Karpas-422 (cell line): ENCODE results near the gene CGN. TPM values are rescaled to one million over a fixed set of nuclear protein-coding genes. Genes with fewer than 3 reads are reported as not detected.
"Not testable (repeated sequence)": the region's sequence is repeated elsewhere in the genome, so short reads cannot be mapped to it uniquely, and the experiment has no call there.

Source experiments
- DNase-seq: peaks from one replicate; pipeline ENCODE4 v3.0.0-alpha.2; 2015
- H2AFZ ChIP-seq: fragments of 200-600 bp; sonication (generic); 2 replicates; pipeline ENCODE4 v1.6.1; 2014; ENCODE audit warnings: antibody characterized with exemption, low read length, mixed read lengths
- H3K27ac ChIP-seq: fragments of 200-600 bp; sonication (generic); 2 replicates; pipeline ENCODE4 v1.5.1; 2014; ENCODE audit warnings: mild to moderate bottlenecking, low read length, moderate library complexity
- H3K27me3 ChIP-seq: fragments of 200-600 bp; sonication (generic); 2 replicates; pipeline ENCODE4 v1.6.1; 2014; ENCODE audit warnings: low read length, mixed read lengths
- H3K36me3 ChIP-seq: fragments of 200-600 bp; sonication (generic); 2 replicates; pipeline ENCODE4 v1.6.1; 2014; ENCODE audit warnings: low read length, mixed read lengths; ENCODE audit not compliant: insufficient read depth
- H3K4me1 ChIP-seq: fragments of 200-600 bp; sonication (generic); 2 replicates; pipeline ENCODE4 v1.6.1; 2014; ENCODE audit warnings: mild to moderate bottlenecking, low read length, mixed read lengths
- H3K4me2 ChIP-seq: fragments of 200-600 bp; sonication (generic); 2 replicates; pipeline ENCODE4 v1.6.1; 2014; ENCODE audit warnings: low read length, low read depth, mild to moderate bottlenecking; ENCODE audit not compliant: poor library complexity, severe bottlenecking
- H3K4me3 ChIP-seq: fragments of 200-600 bp; sonication (generic); 2 replicates; pipeline ENCODE4 v1.5.1; 2014; ENCODE audit warnings: mild to moderate bottlenecking, antibody characterized with exemption, low read length, mixed read lengths
- H3K79me2 ChIP-seq: fragments of 200-600 bp; sonication (generic); 2 replicates; pipeline ENCODE4 v1.6.1; 2014; ENCODE audit warnings: mild to moderate bottlenecking, low read length, mixed read lengths
- H3K9ac ChIP-seq: fragments of 200-600 bp; sonication (generic); 2 replicates; pipeline ENCODE4 v1.6.0; 2014; ENCODE audit warnings: low read length
- H3K9me2 ChIP-seq: fragments of 200-600 bp; sonication (generic), shearing (Covaris generic); replicated peaks from 2 replicates; pipeline ENCODE4 v1.6.0; 2014; ENCODE audit warnings: mild to moderate bottlenecking, low read length, moderate library complexity; ENCODE audit not compliant: insufficient read depth
- H3K9me3 ChIP-seq: fragments of 300-700, 200-600 bp; sonication (generic); 2 replicates; pipeline ENCODE4 v1.6.1; 2014; ENCODE audit warnings: low read length, mixed read lengths
- H4K20me1 ChIP-seq: fragments of 200-600 bp; sonication (generic); 2 replicates; pipeline ENCODE4 v1.6.1; 2014; ENCODE audit warnings: mild to moderate bottlenecking, antibody characterized with exemption, low read length, low read depth; ENCODE audit not compliant: insufficient read depth
- total RNA-seq: library from RNA; depleted of rRNA; stranded (reverse); fragments of >200 nt; shearing (Covaris generic); gene quantifications from 2 replicates; pipeline ENCODE4 v1.2.3, GENCODE V29; 2014; ENCODE audit warnings: low replicate concordance

Gene CGN
- total RNA-seq, 1 experiment from 2014 or later, result not detected

- H3K36me3 ChIP-seq, result no peaks in the 10 kb centered on the region
- H3K4me2 ChIP-seq, result no peak overlapping the region
- no peak for DNase-seq
- H3K79me2 ChIP-seq, result no peaks in the 10 kb centered on the region
- H3K9ac ChIP-seq, result no peak overlapping the region
- H3K27ac ChIP-seq, result no peak overlapping the region
- H2AFZ ChIP-seq, result no peak overlapping the region
- H4K20me1 ChIP-seq, result no peaks in the 10 kb centered on the region
- no peaks in the 10 kb centered on the region for H3K9me3 ChIP-seq
- no peak overlapping the region for H3K4me3 ChIP-seq
- H3K9me2 ChIP-seq, result no peaks in the 10 kb centered on the region
- H3K27me3 ChIP-seq, result no peaks in the 10 kb centered on the region
- no peaks in the 10 kb centered on the region for H3K4me1 ChIP-seq
Measured at GRCh38 chr1:151520359-151520758, 9.2 kb downstream of the CGN start.

GRCh38 chr1:151522427-151522826 lies 11.2 kb downstream of the CGN start:
- H4K20me1 ChIP-seq, H3K36me3 ChIP-seq, H3K9me3 ChIP-seq, H3K27me3 ChIP-seq, H3K4me3 ChIP-seq, H3K4me1 ChIP-seq, H3K27ac ChIP-seq, DNase-seq, H3K4me2 ChIP-seq, H3K79me2 ChIP-seq, H2AFZ ChIP-seq, H3K9me2 ChIP-seq, H3K9ac ChIP-seq: not testable (repeated sequence)

GRCh38 chr1:151523326-151523725 lies 12.1 kb downstream of the CGN start:
- no peak overlapping the region for H2AFZ ChIP-seq
- no peaks in the 10 kb centered on the region for H3K4me1 ChIP-seq
- H3K4me2 ChIP-seq, result no peak overlapping the region
- H3K27ac ChIP-seq, result no peak overlapping the region
- H3K27me3 ChIP-seq, result no peaks in the 10 kb centered on the region
- H3K9ac ChIP-seq, result no peak overlapping the region
- no peak for DNase-seq
- no peaks in the 10 kb centered on the region for H4K20me1 ChIP-seq
- H3K36me3 ChIP-seq, result no peaks in the 10 kb centered on the region
- H3K4me3 ChIP-seq, result no peak overlapping the region
- H3K9me2 ChIP-seq, result no peaks in the 10 kb centered on the region
- H3K9me3 ChIP-seq, result no peaks in the 10 kb centered on the region
- H3K79me2 ChIP-seq, result no peaks in the 10 kb centered on the region

GRCh38 chr1:151524736-151525135 lies 13.5 kb downstream of the CGN start:
- no peak for DNase-seq
- H3K79me2 ChIP-seq, result no peaks in the 10 kb centered on the region

GRCh38 chr1:151526735-151527525 lies 15.7 kb downstream of the CGN start:
- Histone ChIP-seq H3K9ac (no peak overlapping the region), H4K20me1 (no peaks in the 10 kb centered on the region), H3K4me1 (no peaks in the 10 kb centered on the region), H3K36me3 (no peaks in the 10 kb centered on the region), H3K27ac (no peak overlapping the region), H2AFZ (no peak overlapping the region), H3K27me3 (no peaks in the 10 kb centered on the region), H3K9me2 (no peaks in the 10 kb centered on the region), H3K4me3 (no peak overlapping the region), H3K4me2 (no peak overlapping the region), H3K79me2 (no peaks in the 10 kb centered on the region), H3K9me3 (no peaks in the 10 kb centered on the region)
- DNase-seq, result no peak

More at GRCh38 chr1:151524736-151525135, 13.5 kb downstream of the CGN start:
- no peaks in the 10 kb centered on the region for H4K20me1 ChIP-seq
- no peak overlapping the region for H3K9ac ChIP-seq
- H3K4me2 ChIP-seq, result no peak overlapping the region
- no peaks in the 10 kb centered on the region for H3K9me2 ChIP-seq
- no peak overlapping the region for H2AFZ ChIP-seq
- H3K27ac ChIP-seq, result no peak overlapping the region
- no peaks in the 10 kb centered on the region for H3K9me3 ChIP-seq
- H3K4me3 ChIP-seq, result no peak overlapping the region
- no peaks in the 10 kb centered on the region for H3K4me1 ChIP-seq
- H3K27me3 ChIP-seq, result no peaks in the 10 kb centered on the region
- no peaks in the 10 kb centered on the region for H3K36me3 ChIP-seq

- Histone ChIP-seq H3K79me2 (no peaks in the 10 kb centered on the region), H3K9me3 (no peaks in the 10 kb centered on the region), H3K27me3 (no peaks in the 10 kb centered on the region), H3K9ac (no peak overlapping the region), H3K4me1 (no peaks in the 10 kb centered on the region), H3K36me3 (no peaks in the 10 kb centered on the region), H3K9me2 (no peaks in the 10 kb centered on the region), H3K4me2 (no peak overlapping the region), H3K4me3 (no peak overlapping the region), H2AFZ (no peak overlapping the region), H4K20me1 (no peaks in the 10 kb centered on the region), H3K27ac (no peak overlapping the region)
- DNase-seq, result no peak
Measured at GRCh38 chr1:151529211-151529702, 18.1 kb downstream of the CGN start.

- Histone ChIP-seq H2AFZ (no peak overlapping the region), H3K79me2 (no peaks in the 10 kb centered on the region), H3K4me1 (no peaks in the 10 kb centered on the region), H3K27ac (no peak overlapping the region), H3K9ac (no peak overlapping the region), H3K27me3 (no peaks in the 10 kb centered on the region), H3K4me3 (no peak overlapping the region), H3K9me2 (no peaks in the 10 kb centered on the region), H3K9me3 (no peaks in the 10 kb centered on the region), H3K4me2 (no peak overlapping the region), H4K20me1 (no peaks in the 10 kb centered on the region), H3K36me3 (no peaks in the 10 kb centered on the region)
- DNase-seq, result no peak
Measured at GRCh38 chr1:151529781-151530180, 18.6 kb downstream of the CGN start.

- H2AFZ ChIP-seq, result no peak overlapping the region
- H3K9ac ChIP-seq, result no peak overlapping the region
- H3K9me2 ChIP-seq, result no peaks in the 10 kb centered on the region
Measured at GRCh38 chr1:151530461-151530860, 19.3 kb downstream of the CGN start.

More at GRCh38 chr1:151530461-151530860, 19.3 kb downstream of the CGN start:
- H3K79me2 ChIP-seq, result no peaks in the 10 kb centered on the region
- DNase-seq, result no peak
- no peaks in the 10 kb centered on the region for H3K36me3 ChIP-seq
- H3K27me3 ChIP-seq, result no peaks in the 10 kb centered on the region
- no peak overlapping the region for H3K4me3 ChIP-seq
- no peak overlapping the region for H3K4me2 ChIP-seq
- no peaks in the 10 kb centered on the region for H3K4me1 ChIP-seq
- H4K20me1 ChIP-seq, result no peaks in the 10 kb centered on the region
- H3K9me3 ChIP-seq, result no peaks in the 10 kb centered on the region
- H3K27ac ChIP-seq, result no peak overlapping the region
